ENCODE results near the gene TMEM185B.

Gene TMEM185B

GRCh38 chr2:120255986-120256650, 32.9 kb upstream of the TMEM185B start:
- no peak for DNase-seq (ENCODE audit: extremely low read depth, low read depth)

GRCh38 chr2:120255071-120255470, 31.9 kb upstream of the TMEM185B start:
- DNase-seq (ENCODE audit: extremely low read depth, low read depth): no peak
- no peak for TF ChIP-seq CTCF (IDR thresholded peaks at IDR 0.05; ENCODE audit: low read depth, low read length)

More at GRCh38 chr2:120255986-120256650, 32.9 kb upstream of the TMEM185B start:
- TF ChIP-seq CTCF (IDR thresholded peaks at IDR 0.05; ENCODE audit: low read depth, low read length): no peak

GRCh38 chr2:120254178-120254577, 31.0 kb upstream of the TMEM185B start:
- no peak for TF ChIP-seq CTCF (IDR thresholded peaks at IDR 0.05; ENCODE audit: low read depth, low read length)
- no peak for DNase-seq (ENCODE audit: extremely low read depth, low read depth)

- TF ChIP-seq CTCF (IDR thresholded peaks at IDR 0.05; ENCODE audit: low read depth, low read length): peak; percentile 49
- peak; percentile 53 for DNase-seq (ENCODE audit: extremely low read depth, low read depth)
Observed at GRCh38 chr2:120253021-120253882, 30.1 kb upstream of the TMEM185B start.

GRCh38 chr2:120252225-120253020, 29.2 kb upstream of the TMEM185B start, which contains the start of gene RALB:
Gene RALB (plus strand): TSS chr2:120252852. CDS start chr2:120278665, 25,813 bp downstream.
- peak; percentile 95 for DNase-seq (ENCODE audit: extremely low read depth, low read depth)
- TF ChIP-seq CTCF (IDR thresholded peaks at IDR 0.05; ENCODE audit: low read depth, low read length): no peak

- no peak for DNase-seq (ENCODE audit: extremely low read depth, low read depth)
- no peak for TF ChIP-seq CTCF (IDR thresholded peaks at IDR 0.05; ENCODE audit: low read depth, low read length)
Observed at GRCh38 chr2:120251880-120252224, 28.7 kb upstream of the TMEM185B start.

Measured in AG09319 (cell line).